NCI-H146 (cell line): ENCODE data around the gene EXOC3L1.
A peak's percentile ranks its signal among the peaks of the same experiment; 100 is the strongest.

Experiments used
- DNase-seq: peaks from one replicate; lab custom pipeline; 2025; lab: John Stamatoyannopoulos, UW

Gene EXOC3L1

DNA sequence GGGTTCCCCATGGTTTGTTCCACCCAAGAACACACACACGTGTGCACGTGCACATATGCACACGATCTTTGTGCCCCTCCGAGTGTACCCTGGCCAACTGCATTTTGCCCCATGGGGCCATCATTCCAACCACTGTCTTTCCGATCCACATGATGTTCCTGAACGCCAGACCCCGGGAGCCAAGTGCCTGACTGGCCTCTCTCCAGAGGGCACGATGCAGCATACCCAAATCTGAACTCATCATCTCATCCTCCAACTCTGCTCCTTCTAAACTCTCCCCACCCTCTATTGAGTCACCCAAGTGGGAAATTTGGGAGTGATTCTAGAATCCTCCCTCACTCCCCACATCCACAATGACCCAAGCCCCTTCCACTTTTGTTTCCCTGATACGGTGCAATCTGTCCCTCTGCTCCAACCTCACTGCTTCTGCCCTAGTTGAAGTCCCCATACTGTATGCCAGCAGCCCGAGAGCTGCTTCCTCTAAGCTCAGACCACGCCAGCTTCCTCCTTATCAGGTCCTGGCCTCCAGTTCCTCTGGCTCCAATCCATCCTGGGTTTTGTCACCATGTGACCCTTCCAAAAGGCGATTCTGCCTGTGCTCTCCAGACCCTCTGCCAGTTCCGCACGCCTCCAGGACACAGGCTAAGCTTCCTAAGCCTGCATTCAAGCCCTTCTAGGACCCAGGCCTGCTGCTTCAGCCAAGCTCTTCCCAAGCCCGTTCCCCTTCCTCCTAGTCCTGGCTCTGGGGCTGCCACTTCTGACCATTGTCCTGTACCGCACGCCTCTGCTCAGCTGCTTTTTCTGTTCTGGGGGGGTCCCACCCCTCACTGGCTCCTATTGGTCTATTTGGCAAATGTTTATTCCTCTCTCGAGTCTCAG lies 26.9 kb upstream of the EXOC3L1 start:
- no peak for DNase-seq

DNA sequence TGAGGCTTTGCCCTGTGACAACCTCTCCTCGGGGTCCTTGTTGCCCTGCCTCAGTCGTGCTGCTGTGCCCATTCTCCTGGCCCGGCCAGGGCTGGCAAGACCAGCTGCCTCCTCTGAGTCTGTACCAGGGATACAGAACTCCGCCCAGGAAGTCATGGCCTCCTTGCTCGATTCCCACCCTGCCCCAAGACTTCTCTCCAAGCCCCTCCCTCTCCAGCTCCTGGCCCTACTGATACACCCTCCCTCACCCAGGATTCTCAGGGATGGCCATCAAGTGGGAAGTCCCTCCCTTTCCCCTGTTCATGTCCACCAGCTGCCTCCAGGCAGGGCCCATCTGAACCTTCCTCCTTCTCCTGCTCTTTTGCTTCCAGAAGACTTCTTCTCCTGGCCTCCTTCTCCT lies 25.8 kb upstream of the EXOC3L1 start:
- no peak for DNase-seq

DNA sequence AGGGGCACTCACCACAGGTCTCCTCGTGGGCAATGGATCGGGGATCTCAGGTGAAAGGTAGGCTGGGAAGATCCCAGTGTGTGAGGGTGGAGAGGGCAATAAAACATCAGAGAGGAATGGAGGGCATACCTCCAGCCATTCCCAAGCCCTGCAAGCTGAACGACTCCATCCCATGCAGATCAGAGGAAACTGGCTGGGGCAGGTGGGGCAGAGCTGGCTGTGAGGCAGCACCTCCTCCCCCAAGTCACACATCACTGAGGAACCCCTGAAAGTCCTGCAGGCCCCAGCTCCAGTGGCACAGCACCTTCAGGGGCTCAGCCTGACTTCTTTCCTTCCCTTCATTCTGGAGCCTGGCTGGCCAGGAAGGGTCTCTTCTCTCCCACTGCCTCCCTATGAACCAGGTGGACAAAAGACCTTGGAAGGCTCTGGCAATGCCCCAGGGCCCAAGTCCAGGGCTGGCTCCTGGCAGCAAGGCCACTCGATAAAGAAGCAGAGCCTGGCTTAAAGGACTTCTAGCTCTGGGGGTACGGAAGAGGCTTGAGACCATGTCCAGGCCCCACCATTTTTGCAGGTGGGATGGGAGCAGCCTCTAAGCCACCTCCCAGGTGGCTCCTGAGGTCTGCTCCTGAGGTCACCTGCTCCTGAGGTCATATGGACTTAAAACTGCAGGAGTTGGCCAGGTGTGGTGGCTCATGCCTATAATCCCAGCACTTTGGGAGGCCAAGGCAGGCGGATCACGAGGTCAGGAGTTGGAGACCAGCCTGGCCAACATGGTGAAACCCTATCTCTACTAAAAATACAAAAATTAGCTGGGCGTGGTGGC lies 23.5 kb upstream of the EXOC3L1 start:
- DNase-seq, result no peak

DNA sequence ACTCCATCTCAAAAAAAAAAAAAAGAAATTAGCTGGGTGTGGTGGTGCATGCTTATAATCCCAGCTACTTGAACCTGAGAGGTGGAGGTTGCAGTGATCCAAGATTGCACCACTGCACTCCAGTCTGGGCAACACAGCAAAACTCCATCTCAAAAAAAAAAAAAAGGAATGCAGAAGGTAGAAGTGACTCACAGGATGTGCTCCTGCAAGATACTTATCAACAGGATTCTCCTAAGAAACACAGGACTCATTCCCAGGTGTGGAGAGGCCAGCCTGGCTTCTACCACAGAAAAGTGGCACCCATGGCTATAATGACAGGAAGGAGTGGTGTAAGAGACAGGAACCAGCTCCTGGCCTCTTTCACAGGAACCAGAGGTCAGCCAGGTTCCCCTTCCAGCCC lies 22.8 kb upstream of the EXOC3L1 start:
- DNase-seq, result no peak

DNA sequence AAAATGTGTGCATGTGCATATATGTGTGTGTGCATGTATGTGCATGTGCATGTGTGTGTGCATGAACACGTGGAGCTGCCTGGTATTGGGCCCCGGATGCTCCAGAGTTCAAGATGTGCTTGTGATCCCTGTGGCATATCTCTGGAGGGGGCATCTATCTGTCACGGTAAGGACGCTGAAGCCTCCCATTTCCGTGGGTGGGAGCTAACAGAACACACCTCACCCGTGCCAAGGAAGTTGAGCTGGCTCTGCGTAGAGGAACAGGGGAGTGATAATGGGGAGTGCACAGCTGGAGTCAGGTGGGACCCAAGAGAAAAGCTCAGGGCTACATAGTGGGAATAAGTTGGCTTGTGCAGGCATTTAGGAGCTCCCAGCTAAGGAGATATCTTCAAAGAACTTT lies 21.7 kb upstream of the EXOC3L1 start:
- DNase-seq, result no peak

DNA sequence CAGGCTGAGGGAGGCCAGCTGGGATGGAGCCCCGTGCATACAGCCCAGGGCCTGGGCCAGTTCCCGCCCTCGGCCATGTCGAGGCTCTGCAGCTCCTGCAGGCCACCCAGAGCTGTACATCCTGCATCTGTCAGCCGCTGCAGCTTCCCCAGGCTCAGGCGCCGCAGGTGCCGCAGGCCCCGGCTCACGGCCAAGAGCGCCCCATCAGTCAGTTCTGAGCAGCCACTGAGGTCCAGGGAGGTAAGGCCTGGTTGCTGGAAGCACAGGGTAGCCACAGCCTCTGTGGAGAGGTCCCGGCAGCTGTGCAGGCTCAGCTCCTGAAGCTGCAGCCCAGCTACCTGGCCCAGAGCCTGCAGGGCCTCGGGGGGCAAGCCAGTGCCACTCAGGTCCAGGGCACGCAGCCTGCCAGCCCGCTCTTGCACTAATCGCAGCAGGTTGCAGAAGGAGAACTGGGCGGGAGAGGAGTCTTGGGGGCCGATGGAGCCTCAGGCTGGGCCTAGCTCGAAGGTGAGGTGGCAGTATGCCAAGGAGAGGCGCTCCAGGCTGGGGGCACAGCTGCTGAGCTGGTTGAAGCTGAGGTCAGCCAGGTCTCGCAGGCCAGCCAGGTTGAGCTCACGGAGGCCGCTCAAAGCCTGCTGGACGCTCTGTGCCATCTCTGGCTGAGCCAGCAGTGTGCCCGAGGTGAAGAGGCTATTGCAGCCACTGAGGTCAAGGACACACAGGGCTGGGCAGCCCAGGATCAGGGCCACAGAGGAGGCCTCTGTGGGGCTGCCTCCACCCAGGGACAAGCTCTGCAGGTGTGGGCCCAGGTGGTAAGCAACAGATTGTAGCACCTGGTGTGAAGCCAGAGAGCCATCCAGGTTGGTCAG lies 20.4 kb upstream of the EXOC3L1 start:
- DNase-seq, result no peak

DNA sequence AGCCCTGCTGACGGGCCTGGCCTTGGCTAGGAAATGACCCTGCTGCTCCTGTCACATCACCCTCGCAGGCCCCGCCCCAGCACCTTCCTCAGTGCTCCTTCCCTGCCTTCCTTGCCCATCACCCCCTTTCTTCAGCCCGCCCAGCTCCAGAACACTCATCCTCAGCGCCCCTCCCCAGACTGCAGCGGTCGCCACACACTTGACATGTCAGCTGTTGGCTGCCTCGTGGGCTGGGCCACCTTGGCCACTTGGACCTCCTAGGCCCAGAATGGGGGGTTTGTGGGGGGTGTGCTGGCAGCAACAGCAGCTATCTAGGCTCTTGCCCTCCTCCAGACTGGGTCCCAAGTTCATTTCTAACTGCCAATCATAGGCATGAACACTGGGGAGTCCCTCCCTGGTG lies 19.6 kb upstream of the EXOC3L1 start:
- DNase-seq, result no peak

DNA sequence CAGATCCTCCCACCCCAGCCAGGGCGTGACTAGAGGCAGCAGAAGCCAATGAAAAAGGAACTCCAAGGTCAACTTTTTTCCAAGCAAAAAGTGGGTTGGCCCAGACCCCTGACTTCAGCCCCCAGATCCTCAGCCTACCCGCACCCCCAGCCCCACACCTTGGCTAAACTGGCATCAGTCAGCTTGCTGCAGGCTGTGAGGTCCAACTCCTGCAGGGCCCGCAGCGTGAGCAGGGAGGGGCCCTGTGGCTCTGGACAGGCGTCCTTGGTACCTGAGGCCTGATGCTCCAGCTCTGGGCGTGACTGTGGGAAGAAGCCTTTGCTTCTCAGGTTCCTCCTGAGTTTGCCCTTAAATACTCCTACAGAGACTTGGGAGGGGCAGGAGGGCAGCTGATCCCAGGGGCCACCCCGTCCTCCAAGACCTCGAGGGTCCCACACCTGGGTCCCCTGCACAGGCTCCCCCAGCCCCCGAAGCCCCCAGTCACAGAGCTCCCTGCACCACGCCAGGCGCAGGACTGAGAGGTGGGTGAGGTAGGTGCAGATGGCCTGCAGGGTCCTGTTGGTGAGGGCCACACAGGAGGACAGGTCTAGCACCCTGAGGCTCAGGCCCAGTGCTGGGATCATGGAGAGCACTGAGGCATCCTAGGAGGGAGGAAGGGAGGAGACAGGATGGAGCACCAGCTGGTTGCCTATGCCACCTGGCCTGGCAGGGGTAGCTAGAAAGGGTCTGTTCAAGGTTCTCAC lies 18.4 kb upstream of the EXOC3L1 start:
- DNase-seq, result no peak

DNA sequence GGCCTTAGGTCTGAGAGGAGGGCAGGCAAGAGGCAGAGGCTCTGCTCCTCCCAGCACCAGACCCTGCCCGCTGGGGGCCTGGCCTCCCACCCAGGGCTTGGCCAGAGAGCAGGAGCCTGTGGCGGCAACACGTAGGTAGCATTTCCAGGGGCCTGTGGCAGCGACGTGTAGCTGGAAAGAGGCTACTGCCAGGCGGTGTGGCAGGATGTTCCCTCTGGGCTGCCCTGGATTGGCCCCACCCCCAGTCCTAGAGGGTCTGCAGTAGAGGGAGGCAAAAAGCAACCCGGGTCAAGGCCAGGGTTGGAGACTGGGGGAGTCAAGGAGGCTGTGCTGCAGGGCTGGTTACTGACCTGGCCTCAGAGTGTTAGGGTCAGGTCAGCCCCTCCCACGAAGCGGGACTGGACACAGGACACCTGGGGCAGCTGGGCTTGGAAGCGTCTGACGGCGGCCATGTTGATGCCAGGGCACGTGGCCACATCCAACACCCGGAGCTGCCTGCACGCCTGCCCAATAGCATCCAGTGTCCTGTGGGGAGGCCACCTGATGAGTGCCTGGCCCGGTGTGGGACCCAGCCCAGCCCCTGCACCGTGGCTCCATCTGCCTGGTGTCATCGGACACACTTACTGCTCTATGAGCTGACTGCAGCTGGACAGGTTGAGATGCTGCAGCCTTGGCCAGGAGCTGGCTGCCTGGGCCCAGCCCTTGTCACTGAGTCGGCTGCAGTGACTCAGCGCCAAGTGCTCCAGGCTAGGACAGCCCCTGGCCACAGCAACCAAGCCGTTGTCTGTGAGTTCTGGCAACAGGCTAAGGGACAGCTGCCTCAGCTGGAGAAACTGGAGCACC lies 17.5 kb upstream of the EXOC3L1 start:
- no peak for DNase-seq

DNA sequence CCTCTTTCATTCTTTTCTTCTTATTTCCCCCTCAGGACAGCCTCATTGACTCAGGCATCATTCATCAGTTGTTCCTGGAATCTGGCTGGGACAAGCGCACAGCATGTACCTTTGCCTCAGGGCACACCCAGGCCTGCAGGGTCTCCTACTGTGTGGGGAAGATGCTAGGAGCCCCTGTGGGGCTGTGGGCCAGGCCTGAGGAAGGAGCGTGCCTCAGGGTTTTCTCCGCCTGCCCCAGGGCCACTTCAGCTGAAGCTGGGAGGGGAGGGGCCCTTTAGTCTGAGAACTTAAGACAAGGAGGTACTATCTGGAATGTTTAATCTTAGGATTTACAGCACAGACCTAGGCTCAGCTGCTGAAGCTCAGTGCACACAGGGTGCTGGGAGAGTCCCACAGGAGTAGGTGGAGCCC lies 16.9 kb upstream of the EXOC3L1 start:
- no peak for DNase-seq

DNA sequence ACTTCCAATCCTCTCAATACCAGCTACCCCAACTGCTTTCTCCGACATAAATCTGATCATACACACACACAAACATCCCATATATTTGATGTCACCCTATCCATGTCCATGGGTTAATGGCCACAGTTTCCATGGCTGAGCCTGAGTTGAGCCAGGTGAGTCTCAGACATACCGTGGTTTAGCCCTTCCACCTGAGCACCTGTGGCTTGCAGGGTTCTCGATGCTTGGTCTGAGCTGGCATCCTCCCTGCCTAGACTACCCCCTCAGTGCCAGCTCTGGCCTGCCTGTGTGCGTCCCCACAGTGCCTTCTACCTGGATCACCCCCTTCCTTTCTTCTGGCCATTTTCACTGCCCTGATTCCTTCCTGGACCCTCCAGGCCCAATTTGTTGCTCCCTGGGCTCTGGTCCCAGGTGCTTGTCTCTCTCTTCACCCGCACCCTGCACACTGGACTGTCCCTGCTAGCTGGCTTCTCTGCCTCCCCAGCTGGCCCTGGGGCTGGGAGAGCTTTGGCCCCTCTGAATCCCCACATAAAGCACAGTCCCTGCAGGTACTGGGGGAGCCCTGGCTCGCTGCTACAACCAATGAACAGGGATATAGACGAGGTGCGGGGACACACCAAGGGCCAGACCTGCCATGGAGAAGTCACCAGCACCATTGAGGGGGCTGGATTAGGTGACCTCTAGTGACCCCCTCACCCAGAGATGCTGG lies 16.3 kb upstream of the EXOC3L1 start:
- no peak for DNase-seq

DNA sequence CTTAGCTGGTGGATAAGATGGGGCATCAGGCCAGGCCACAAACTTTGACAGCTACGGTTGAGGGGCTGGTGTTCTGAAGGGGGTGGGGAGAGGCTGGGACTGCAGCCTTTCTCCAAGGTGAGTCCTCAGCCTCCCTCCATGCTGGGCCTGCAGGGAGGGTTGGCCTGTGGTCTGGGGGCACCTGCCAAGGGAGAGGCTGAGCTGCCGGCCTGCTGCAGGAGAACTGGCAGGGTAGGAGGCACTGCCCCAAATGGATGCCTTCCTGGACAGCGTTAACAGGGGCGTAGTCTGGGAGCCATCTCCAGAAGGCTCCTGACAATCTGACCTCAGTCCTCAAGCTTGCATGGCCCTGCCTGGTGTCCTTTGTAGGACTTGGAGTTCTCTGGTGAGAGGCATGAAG lies 14.1 kb upstream of the EXOC3L1 start:
- no peak for DNase-seq

DNA sequence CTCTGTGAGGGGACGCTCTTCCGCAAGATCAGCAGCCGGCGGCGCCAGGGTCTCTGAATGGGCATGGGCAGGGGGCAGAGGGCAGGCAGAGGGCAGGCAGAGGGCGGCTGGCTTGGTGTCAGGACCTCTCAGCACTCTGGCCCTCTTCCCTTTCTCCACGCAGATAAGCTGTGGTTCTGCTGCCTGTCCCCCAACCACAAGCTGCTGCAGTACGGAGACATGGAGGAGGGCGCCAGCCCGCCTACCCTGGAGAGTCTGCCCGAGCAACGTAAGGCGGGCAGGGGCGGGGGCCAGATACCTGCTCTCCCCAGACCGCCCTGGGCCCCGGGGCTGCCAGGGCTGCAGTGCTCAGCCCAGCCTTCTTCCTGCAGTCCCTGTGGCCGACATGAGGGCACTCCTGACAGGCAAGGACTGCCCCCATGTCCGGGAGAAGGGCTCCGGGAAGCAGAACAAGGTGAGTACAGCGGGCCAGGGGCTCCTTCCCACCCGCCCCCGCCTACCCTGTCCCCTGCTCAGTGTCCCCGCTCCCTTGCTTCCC lies 13.1 kb upstream of the EXOC3L1 start:
- DNase-seq, result no peak

DNA sequence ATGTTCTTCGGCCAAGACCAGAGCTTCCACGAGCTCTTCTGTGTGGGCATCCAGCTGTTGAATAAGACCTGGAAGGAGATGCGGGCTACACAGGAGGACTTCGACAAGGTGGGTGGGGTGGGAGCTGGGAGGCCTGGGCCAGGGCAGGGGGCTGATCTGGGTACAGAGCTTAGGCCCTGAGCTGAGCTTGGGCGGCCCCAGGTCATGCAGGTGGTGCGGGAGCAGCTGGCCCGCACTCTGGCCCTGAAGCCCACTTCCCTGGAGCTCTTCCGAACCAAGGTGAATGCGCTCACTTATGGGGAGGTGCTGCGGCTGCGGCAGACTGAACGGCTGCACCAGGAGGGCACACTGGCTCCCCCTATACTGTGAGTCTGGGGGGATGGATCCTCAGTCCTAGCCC lies 12.5 kb upstream of the EXOC3L1 start:
- no peak for DNase-seq

DNA sequence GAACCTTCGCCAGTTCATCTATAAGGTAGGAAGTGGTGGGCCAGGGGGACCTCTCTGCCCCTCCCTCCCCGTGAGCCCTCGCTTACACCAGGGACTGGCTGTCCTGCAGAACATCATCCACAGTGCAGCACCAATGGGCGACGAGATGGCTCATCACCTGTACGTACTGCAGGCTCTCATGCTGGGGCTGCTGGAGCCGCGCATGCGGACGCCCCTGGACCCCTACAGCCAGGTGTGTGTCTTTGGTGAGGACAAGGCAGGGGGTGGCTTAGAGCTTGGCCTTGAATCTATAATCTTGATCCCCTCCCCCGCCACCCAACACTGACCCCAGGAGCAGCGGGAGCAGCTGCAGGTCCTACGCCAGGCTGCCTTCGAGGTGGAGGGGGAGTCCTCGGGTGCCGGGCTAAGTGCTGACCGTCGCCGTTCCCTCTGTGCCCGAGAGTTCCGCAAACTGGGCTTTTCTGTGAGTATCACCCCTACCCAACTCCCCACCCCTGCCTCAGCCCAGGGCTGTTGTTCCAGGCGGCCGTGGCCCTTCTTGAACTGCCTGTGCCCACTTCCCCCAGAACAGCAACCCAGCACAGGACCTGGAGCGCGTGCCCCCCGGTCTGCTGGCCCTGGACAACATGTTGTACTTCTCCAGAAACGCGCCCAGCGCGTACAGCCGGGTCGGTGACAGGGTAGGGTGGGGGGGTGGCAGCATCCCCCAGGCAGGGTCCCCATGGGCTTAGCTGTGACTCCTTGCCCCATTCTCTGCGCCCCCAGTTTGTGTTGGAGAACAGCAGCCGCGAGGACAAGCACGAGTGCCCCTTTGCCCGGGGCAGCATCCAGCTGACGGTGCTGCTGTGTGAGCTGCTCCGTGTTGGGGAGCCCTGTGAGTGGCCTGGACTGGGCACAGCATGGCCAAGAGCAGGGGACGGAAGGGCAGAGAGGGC lies 11.7 kb upstream of the EXOC3L1 start:
- DNase-seq, result no peak

DNA sequence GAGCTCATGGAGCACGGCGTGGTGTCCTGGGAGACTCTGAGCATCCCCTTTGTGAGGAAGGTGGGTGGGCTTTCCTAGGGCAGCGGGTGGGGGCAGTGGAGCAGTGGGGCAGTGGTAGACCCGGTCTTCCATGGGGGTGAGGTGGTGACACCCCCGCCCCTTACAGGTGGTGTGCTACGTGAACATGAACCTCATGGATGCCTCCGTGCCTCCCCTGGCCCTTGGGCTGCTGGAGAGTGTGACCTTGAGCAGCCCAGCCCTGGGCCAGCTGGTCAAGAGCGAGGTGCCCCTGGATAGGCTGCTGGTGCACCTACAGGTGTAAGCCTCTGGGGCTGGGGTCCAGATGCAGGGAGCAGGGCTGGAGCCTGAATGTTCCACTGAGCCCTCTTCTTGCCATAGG lies 10.6 kb upstream of the EXOC3L1 start:
- DNase-seq, result no peak

DNA sequence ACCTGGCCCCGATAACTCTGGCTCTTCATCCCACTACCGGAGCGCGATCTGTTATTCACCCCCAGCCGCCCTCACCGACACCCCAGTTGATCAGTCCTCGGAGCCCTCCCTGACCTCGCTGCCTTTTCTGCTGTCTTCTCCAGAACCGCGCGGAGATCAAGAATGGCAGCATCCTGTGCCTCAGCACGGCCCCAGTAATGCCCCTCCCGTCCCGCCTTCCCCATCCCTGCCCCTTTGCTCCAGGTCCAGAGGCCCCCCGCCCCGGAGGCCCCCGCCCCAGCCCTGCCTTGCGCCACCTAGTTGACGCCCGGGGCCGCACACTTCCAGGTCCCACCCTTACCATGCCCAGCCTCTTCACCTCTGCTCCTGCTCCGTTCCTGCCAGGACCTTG lies 9.9 kb upstream of the EXOC3L1 start:
- DNase-seq, result peak; percentile 41

DNA sequence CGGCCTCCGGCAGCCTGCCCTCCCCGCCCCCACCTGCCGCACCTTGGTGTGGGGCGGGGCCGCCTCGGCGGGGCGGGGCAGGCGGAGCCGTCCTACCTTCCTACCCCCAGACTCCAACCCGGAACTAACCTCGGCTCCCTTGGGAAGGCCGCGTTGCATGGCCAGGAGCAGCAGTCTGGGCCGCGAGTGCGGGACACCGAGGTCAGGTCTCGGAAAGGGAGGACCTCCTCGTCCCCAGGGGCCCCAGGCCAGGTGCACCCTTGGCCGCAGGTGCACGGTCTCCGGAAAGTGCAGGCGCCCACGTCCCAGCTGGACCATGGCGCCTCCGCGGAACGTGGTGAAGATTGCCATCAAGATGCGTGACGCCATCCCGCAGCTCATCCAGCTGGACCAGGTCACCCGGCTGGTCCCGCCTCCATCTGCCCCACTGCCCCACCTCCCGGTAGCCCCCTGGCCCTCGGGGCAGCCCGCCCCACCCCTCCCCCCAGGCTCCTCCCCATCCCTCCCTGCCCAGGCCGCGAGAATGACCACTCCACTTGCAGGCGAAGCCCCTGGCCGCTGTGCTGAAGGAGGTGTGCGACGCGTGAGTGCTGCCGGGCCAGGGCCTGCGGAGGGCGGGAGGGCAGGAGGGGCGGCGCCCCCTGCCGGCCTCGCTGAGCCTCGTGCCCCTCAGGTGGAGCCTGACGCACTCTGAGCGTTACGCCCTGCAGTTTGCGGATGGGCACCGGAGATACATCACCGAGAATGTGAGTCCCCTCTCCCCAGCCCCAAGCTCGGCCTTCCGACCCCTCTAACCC lies 9.3 kb upstream of the EXOC3L1 start, which contains the start of gene ELMO3:
Gene ELMO3, plus strand, starts transcription at position 121 of the 797 bp plus-strand sequence. Its CDS starts 196 bp downstream, at position 317.
- peak; percentile 80 for DNase-seq
